ENCODE measurements around the gene STUB1.

STUB1 gene

GRCh38 chr16:726438-727290 is 46.5 kb downstream of the STUB1 start, which contains the start of the genes CCDC78 and HAGHL:
TSS of gene CCDC78 (minus strand) at chr16:726443. CDS start at chr16:726367, 76 bp downstream.
TSS of gene HAGHL (plus strand) at chr16:727106. CDS start at chr16:727510, 404 bp downstream.
- DNase-seq = peak; percentile 55

GRCh38 chr16:727291-727977 is 47.2 kb downstream of the STUB1 start:
- no peak for DNase-seq

GRCh38 chr16:728131-728889 is 48.1 kb downstream of the STUB1 start:
- DNase-seq = peak; percentile 86

- DNase-seq = no peak
These were observed 48.9 kb downstream of the STUB1 start for GRCh38 chr16:728890-729744.

GRCh38 chr16:729768-730665 is 49.8 kb downstream of the STUB1 start:
- no peak for DNase-seq

- DNase-seq = no peak
These were observed 50.7 kb downstream of the STUB1 start for GRCh38 chr16:730666-731509.

- no peak for DNase-seq
These were observed 52.1 kb downstream of the STUB1 start for GRCh38 chr16:732332-732731.

All from NCI-H226 (cell line).